ENCODE data around the gene SHD. TPM values are rescaled to one million over a fixed set of nuclear protein-coding genes. Genes with fewer than 3 reads are reported as not detected.

The SHD gene
- total and polyA plus RNA-seq, 2 of the 13 experiments (the other 11 are each of a cell fraction or from before 2014, with no cell fraction given) = 0.11 to 0.20 TPM

DNA sequence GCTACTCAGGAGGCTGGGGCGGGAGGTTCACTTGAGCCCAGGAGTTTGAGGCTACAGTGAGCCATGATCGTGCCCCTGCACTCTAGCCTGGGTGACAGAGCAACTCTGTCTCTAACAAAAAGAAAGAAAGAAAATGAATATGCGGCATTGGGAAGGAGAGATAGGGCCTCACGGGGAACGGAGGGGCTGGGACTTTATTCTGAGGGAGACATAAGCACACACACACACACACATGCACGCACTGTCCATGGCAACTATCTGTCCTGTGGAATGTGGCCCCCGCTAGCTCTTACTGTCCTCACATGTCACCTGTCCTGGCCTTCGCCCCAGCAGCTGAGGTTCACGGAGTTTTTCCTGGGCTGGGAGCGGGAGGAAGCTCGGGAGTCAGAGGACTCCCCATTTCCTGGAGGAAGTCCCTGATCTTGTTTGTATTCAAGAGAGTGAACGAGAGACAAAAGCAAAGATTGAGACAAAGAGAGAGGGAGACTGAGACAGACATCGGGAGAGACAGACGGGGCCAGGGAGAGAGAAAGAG lies 58.9 kb downstream of the SHD start (continued):
- TF ChIP-seq SMYD3 (CRISPR knock-in tag; IDR thresholded peaks at IDR 0.05) = peak; percentile 53; the same call in 1 of the 2 replicates
- TF ChIP-seq FOXO4 (CRISPR knock-in tag; conservative IDR thresholded peaks at IDR 0.05) = no peak
- TF ChIP-seq, protein P1, sequence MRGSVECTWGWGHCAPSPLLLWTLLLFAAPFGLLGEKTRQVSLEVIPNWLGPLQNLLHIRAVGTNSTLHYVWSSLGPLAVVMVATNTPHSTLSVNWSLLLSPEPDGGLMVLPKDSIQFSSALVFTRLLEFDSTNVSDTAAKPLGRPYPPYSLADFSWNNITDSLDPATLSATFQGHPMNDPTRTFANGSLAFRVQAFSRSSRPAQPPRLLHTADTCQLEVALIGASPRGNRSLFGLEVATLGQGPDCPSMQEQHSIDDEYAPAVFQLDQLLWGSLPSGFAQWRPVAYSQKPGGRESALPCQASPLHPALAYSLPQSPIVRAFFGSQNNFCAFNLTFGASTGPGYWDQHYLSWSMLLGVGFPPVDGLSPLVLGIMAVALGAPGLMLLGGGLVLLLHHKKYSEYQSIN (CRISPR knock-in tag; IDR thresholded peaks at IDR 0.05; ENCODE audit: borderline replicate concordance) = no peak
- 0 out of 2 replicates have a peak, but pooled peaks have one; percentile 22 for TF ChIP-seq HIVEP1 (CRISPR knock-in tag; IDR thresholded peaks at IDR 0.05)
- no peak for TF ChIP-seq LCORL (IDR thresholded peaks at IDR 0.05)
- TF ChIP-seq LCORL (CRISPR knock-in tag; IDR thresholded peaks at IDR 0.05) = 0 out of 2 replicates have a peak, but pooled peaks have one; percentile 42
- no peak for TF ChIP-seq POLR2AphosphoS5 (IDR thresholded peaks at IDR 0.05; ENCODE audit: low read depth, low read length)
- TF ChIP-seq NKX3-1 (CRISPR knock-in tag; IDR thresholded peaks at IDR 0.05) = no peak
- no peak; the same call in 1 of the 2 replicates for TF ChIP-seq ARNT2 (CRISPR knock-in tag; IDR thresholded peaks at IDR 0.05; ENCODE audit: low read depth)
- TF ChIP-seq MLXIP (CRISPR knock-in tag; IDR thresholded peaks at IDR 0.05; ENCODE audit: borderline replicate concordance) = no peak
- TF ChIP-seq, protein P2, sequence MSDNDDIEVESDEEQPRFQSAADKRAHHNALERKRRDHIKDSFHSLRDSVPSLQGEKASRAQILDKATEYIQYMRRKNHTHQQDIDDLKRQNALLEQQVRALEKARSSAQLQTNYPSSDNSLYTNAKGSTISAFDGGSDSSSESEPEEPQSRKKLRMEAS (IDR thresholded peaks at IDR 0.05) = peak; percentile 61
- no peak for TF ChIP-seq ELF4 (CRISPR knock-in tag; IDR thresholded peaks at IDR 0.05; ENCODE audit: borderline replicate concordance)
- TF ChIP-seq ZNF724P (CRISPR knock-in tag; IDR thresholded peaks at IDR 0.05; ENCODE audit: borderline replicate concordance) = peak; percentile 57; the same call in 1 of the 2 replicates
- peak; percentile 54; the same call in 1 of the 2 replicates for TF ChIP-seq ETV6 (CRISPR knock-in tag; conservative IDR thresholded peaks at IDR 0.05)
- no peak for TF ChIP-seq CAMTA2 (CRISPR knock-in tag; IDR thresholded peaks at IDR 0.05; ENCODE audit: borderline replicate concordance)
- TF ChIP-seq, protein P3, sequence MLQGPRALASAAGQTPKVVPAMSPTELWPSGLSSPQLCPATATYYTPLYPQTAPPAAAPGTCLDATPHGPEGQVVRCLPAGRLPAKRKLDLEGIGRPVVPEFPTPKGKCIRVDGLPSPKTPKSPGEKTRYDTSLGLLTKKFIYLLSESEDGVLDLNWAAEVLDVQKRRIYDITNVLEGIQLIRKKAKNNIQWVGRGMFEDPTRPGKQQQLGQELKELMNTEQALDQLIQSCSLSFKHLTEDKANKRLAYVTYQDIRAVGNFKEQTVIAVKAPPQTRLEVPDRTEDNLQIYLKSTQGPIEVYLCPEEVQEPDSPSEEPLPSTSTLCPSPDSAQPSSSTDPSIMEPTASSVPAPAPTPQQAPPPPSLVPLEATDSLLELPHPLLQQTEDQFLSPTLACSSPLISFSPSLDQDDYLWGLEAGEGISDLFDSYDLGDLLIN (CRISPR knock-in tag; IDR thresholded peaks at IDR 0.05; ENCODE audit: borderline replicate concordance) = no peak
- TF ChIP-seq NBN (conservative IDR thresholded peaks at IDR 0.05) = no peak
- peak; percentile 72 for TF ChIP-seq ZBTB38 (CRISPR knock-in tag; IDR thresholded peaks at IDR 0.05)
- no peak for TF ChIP-seq SOX6 (IDR thresholded peaks at IDR 0.05)
- no peak; the same call in 1 of the 2 replicates for TF ChIP-seq SOX6 (CRISPR knock-in tag; IDR thresholded peaks at IDR 0.05)
- no peak for TF ChIP-seq POLR2AphosphoS2 (IDR thresholded peaks at IDR 0.05; ENCODE audit: low read depth, low read length)
- no peak for TF ChIP-seq XRCC5 (optimal IDR thresholded peaks at IDR 0.05; ENCODE audit: low read length)
- TF ChIP-seq ZNF225 (CRISPR knock-in tag; IDR thresholded peaks at IDR 0.05) = no peak
- TF ChIP-seq NCOA5 (CRISPR knock-in tag; IDR thresholded peaks at IDR 0.05) = no peak
- no peak for TF ChIP-seq RFXAP (CRISPR knock-in tag; IDR thresholded peaks at IDR 0.05; ENCODE audit: borderline replicate concordance)
- TF ChIP-seq RARA (CRISPR knock-in tag; IDR thresholded peaks at IDR 0.05) = peak; percentile 85
